GM23338 (cell line): Measurements from ENCODE around the gene SLC5A11. TPM values are rescaled to one million over a fixed set of nuclear protein-coding genes. Genes with fewer than 3 reads are reported as not detected.
"Not testable (repeated sequence)": the region's sequence is repeated elsewhere in the genome, so short reads cannot be mapped to it uniquely, and the experiment has no call there.

ENCODE experiments used
- ATAC-seq: fragments of 200-7000 bp; cut with Tn5 transposase; 3 replicates; pipeline ENCODE4 v1.9.1; 2020
- DNase-seq: peaks from one replicate; pipeline ENCODE4 v3.0.0-alpha.2; 2015; ENCODE audit warnings: low spot score
- H2AFZ ChIP-seq: fragments of 200-600 bp; sonication (generic); 2 replicates; pipeline ENCODE4 v1.8.0; 2016; ENCODE audit warnings: antibody characterized with exemption, mild to moderate bottlenecking, moderate library complexity
- H3F3A ChIP-seq: fragments of 200-600 bp; sonication (generic); replicated peaks from 2 replicates; pipeline ENCODE4 v1.8.0; 2017; ENCODE audit warnings: antibody characterized with exemption, mixed run types, low read depth
- H3K27ac ChIP-seq: fragments of 200-600 bp; sonication (generic); 2 replicates; pipeline ENCODE4 v1.6.1; 2016; ENCODE audit warnings: low read depth
- H3K27me3 ChIP-seq: fragments of 200-600 bp; sonication (generic); 2 replicates; pipeline ENCODE4 v1.8.0; 2016; ENCODE audit warnings: mild to moderate bottlenecking, mixed run types, moderate library complexity; ENCODE audit not compliant: insufficient read depth
- H3K36me3 ChIP-seq: fragments of 200-600 bp; sonication (generic); 2 replicates; pipeline ENCODE4 v1.8.0; 2016; ENCODE audit warnings: mild to moderate bottlenecking; ENCODE audit not compliant: insufficient read depth
- H3K4me1 ChIP-seq: fragments of 200-600 bp; sonication (generic); 2 replicates; pipeline ENCODE4 v1.8.0; 2016; ENCODE audit warnings: mild to moderate bottlenecking, moderate library complexity; ENCODE audit not compliant: insufficient read depth
- H3K4me2 ChIP-seq: fragments of 200-600 bp; sonication (generic); 2 replicates; pipeline ENCODE4 v1.7.1; 2017; ENCODE audit warnings: mixed run types
- H3K4me3 ChIP-seq: fragments of 200-600 bp; sonication (generic); 2 replicates; pipeline ENCODE4 v1.6.1; 2016; ENCODE audit warnings: mixed run types
- H3K79me2 ChIP-seq: fragments of 200-600 bp; sonication (generic); replicated peaks from 2 replicates; pipeline ENCODE4 v1.8.0; 2017; ENCODE audit warnings: mild to moderate bottlenecking; ENCODE audit not compliant: insufficient read depth
- H3K9me2 ChIP-seq: fragments of 200-600 bp; sonication (generic); 2 replicates; pipeline ENCODE4 v1.8.0; 2017; ENCODE audit not compliant: insufficient read depth
- H4K20me1 ChIP-seq: fragments of 200-600 bp; sonication (generic); replicated peaks from 2 replicates; pipeline ENCODE4 v1.8.0; 2017; ENCODE audit warnings: mild to moderate bottlenecking; ENCODE audit not compliant: insufficient read depth
- H3K27ac Mint-ChIP-seq: 2 replicates; pipeline ENCODE4 v1.8.0; 2020; ENCODE audit warnings: inconsistent platforms, mild to moderate bottlenecking, moderate library complexity, mixed read lengths
- H3K27me3 Mint-ChIP-seq: 3 replicates; pipeline ENCODE4 v1.8.0; 2022; ENCODE audit warnings: low read depth, mild to moderate bottlenecking, moderate library complexity, mixed read lengths, inconsistent platforms; ENCODE audit not compliant: insufficient read depth, poor library complexity
- H3K36me3 Mint-ChIP-seq: 3 replicates; pipeline ENCODE4 v1.8.0; 2021; ENCODE audit warnings: low read depth, mild to moderate bottlenecking, inconsistent platforms, moderate library complexity, mixed read lengths
- H3K4me1 Mint-ChIP-seq: 3 replicates; pipeline ENCODE4 v1.8.0; 2020; ENCODE audit warnings: mild to moderate bottlenecking, inconsistent platforms, mixed read lengths
- H3K4me3 Mint-ChIP-seq: 3 replicates; pipeline ENCODE4 v1.8.0; 2021; ENCODE audit warnings: moderate library complexity, mild to moderate bottlenecking, inconsistent platforms, mixed read lengths
- H3K9me3 Mint-ChIP-seq: 3 replicates; pipeline ENCODE4 v1.8.0; 2020; ENCODE audit warnings: moderate library complexity, mild to moderate bottlenecking, inconsistent platforms, mixed read lengths
- EZH2 ChIP-seq: fragments of 200-600 bp; sonication (generic); IDR thresholded peaks from one replicate; pipeline ENCODE4 v1.8.0; 2017; ENCODE audit warnings: antibody characterized with exemption, mild to moderate bottlenecking, low read depth; ENCODE audit not compliant: unreplicated experiment
- NANOG ChIP-seq: IDR thresholded peaks from 2 replicates; pipeline ENCODE4 v1.6.1; 2016; ENCODE audit warnings: antibody characterized with exemption, borderline replicate concordance
- polyA plus RNA-seq: library from polyadenylated mRNA; unstranded; fragments of >200 nt; fragmentation: Nextera tagmentation; extraction: Ambion mirVana; gene quantifications from 2 replicates; pipeline ENCODE4 v1.2.1, GENCODE V29; 2016
- total RNA-seq: library from RNA; depleted of rRNA; stranded (reverse); fragments of >200 nt; shearing (Covaris generic); gene quantifications from 2 replicates; pipeline ENCODE4 v1.2.3, GENCODE V29; 2014
- TF ChIP-seq, protein P1 (sequence below): IDR thresholded peaks from one replicate; pipeline ENCODE4 v1.6.1; 2018; ENCODE audit warnings: antibody characterized with exemption; ENCODE audit not compliant: unreplicated experiment
- TF ChIP-seq, protein P2 (sequence below): fragments of 250-450 bp; sonication (Bioruptor Pico); IDR thresholded peaks from 2 replicates; pipeline ENCODE4 v1.5.0; 2020; ENCODE audit warnings: mild to moderate bottlenecking, moderate library complexity
- TF ChIP-seq, protein P3 (sequence below): IDR thresholded peaks from 2 replicates; pipeline ENCODE4 v1.6.1; 2016; ENCODE audit warnings: antibody characterized with exemption

SLC5A11 gene
- total and polyA plus RNA-seq, 2 experiments from 2014 or later = 0.07 TPM; not detected in 1

DNA sequence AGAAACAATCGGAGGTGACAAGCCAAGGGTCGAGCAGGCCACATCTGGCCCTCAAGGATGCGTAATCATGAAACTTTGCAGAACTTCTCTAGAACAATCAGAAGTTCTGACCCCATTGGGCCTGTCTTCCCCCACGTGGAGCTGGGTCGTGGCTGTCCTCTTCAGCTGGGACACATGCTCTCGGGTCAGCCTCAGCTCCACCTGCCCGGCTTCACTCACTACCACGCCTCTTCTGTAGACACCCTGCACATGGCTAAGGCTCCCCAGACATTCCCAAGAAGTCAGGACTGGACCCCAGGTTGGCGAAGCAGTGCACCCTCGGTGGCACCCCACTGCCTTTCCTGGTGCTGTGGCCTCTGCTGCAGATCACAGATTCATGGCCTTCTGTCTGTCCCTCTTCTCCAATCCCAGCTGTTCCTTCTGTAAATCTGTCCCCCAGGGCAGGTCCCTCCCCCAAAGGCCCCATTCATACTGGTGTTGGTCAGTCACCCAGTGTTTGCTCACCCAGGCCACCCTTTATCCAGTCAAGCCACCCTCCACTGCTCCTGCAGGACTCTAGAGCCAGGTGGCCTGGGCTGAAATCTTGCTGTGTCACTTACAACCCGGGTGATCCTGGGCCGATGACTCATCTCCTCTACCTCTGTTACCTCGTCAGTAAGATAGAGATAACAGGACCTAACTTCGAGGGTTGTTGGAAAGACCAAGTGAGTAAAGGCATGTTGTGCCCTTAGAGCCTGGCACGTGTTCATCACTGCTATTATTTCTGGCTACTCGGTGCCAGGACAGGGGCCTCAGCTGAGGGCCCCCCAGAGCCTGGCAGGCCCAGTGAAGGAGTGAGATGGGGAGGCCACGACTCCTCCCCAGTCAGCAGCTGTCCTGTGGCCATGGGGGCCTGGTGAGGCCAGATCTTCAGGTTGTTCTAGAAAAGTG is 1.4 kb upstream of the SLC5A11 start:
- H3K4me1 Mint-ChIP-seq = no peaks in the 10 kb centered on the region
- Histone ChIP-seq H4K20me1 (no peaks in the 10 kb centered on the region), H3K27me3 (no peaks in the 10 kb centered on the region), H2AFZ (no peak overlapping the region), H3K27ac (no peak overlapping the region), H3K36me3 (no peaks in the 10 kb centered on the region), H3K9me2 (no peaks in the 10 kb centered on the region), H3K4me3 (no peak overlapping the region), H3F3A (no peaks in the 10 kb centered on the region), H3K4me2 (no peak overlapping the region), H3K4me1 (no peaks in the 10 kb centered on the region), H3K79me2 (no peaks in the 10 kb centered on the region)
- no peak for ATAC-seq
- peak overlapping the region; percentile 97 for H3K27ac Mint-ChIP-seq
- TF ChIP-seq, protein P1, sequence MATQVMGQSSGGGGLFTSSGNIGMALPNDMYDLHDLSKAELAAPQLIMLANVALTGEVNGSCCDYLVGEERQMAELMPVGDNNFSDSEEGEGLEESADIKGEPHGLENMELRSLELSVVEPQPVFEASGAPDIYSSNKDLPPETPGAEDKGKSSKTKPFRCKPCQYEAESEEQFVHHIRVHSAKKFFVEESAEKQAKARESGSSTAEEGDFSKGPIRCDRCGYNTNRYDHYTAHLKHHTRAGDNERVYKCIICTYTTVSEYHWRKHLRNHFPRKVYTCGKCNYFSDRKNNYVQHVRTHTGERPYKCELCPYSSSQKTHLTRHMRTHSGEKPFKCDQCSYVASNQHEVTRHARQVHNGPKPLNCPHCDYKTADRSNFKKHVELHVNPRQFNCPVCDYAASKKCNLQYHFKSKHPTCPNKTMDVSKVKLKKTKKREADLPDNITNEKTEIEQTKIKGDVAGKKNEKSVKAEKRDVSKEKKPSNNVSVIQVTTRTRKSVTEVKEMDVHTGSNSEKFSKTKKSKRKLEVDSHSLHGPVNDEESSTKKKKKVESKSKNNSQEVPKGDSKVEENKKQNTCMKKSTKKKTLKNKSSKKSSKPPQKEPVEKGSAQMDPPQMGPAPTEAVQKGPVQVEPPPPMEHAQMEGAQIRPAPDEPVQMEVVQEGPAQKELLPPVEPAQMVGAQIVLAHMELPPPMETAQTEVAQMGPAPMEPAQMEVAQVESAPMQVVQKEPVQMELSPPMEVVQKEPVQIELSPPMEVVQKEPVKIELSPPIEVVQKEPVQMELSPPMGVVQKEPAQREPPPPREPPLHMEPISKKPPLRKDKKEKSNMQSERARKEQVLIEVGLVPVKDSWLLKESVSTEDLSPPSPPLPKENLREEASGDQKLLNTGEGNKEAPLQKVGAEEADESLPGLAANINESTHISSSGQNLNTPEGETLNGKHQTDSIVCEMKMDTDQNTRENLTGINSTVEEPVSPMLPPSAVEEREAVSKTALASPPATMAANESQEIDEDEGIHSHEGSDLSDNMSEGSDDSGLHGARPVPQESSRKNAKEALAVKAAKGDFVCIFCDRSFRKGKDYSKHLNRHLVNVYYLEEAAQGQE = no peak
- TF ChIP-seq, protein P2, sequence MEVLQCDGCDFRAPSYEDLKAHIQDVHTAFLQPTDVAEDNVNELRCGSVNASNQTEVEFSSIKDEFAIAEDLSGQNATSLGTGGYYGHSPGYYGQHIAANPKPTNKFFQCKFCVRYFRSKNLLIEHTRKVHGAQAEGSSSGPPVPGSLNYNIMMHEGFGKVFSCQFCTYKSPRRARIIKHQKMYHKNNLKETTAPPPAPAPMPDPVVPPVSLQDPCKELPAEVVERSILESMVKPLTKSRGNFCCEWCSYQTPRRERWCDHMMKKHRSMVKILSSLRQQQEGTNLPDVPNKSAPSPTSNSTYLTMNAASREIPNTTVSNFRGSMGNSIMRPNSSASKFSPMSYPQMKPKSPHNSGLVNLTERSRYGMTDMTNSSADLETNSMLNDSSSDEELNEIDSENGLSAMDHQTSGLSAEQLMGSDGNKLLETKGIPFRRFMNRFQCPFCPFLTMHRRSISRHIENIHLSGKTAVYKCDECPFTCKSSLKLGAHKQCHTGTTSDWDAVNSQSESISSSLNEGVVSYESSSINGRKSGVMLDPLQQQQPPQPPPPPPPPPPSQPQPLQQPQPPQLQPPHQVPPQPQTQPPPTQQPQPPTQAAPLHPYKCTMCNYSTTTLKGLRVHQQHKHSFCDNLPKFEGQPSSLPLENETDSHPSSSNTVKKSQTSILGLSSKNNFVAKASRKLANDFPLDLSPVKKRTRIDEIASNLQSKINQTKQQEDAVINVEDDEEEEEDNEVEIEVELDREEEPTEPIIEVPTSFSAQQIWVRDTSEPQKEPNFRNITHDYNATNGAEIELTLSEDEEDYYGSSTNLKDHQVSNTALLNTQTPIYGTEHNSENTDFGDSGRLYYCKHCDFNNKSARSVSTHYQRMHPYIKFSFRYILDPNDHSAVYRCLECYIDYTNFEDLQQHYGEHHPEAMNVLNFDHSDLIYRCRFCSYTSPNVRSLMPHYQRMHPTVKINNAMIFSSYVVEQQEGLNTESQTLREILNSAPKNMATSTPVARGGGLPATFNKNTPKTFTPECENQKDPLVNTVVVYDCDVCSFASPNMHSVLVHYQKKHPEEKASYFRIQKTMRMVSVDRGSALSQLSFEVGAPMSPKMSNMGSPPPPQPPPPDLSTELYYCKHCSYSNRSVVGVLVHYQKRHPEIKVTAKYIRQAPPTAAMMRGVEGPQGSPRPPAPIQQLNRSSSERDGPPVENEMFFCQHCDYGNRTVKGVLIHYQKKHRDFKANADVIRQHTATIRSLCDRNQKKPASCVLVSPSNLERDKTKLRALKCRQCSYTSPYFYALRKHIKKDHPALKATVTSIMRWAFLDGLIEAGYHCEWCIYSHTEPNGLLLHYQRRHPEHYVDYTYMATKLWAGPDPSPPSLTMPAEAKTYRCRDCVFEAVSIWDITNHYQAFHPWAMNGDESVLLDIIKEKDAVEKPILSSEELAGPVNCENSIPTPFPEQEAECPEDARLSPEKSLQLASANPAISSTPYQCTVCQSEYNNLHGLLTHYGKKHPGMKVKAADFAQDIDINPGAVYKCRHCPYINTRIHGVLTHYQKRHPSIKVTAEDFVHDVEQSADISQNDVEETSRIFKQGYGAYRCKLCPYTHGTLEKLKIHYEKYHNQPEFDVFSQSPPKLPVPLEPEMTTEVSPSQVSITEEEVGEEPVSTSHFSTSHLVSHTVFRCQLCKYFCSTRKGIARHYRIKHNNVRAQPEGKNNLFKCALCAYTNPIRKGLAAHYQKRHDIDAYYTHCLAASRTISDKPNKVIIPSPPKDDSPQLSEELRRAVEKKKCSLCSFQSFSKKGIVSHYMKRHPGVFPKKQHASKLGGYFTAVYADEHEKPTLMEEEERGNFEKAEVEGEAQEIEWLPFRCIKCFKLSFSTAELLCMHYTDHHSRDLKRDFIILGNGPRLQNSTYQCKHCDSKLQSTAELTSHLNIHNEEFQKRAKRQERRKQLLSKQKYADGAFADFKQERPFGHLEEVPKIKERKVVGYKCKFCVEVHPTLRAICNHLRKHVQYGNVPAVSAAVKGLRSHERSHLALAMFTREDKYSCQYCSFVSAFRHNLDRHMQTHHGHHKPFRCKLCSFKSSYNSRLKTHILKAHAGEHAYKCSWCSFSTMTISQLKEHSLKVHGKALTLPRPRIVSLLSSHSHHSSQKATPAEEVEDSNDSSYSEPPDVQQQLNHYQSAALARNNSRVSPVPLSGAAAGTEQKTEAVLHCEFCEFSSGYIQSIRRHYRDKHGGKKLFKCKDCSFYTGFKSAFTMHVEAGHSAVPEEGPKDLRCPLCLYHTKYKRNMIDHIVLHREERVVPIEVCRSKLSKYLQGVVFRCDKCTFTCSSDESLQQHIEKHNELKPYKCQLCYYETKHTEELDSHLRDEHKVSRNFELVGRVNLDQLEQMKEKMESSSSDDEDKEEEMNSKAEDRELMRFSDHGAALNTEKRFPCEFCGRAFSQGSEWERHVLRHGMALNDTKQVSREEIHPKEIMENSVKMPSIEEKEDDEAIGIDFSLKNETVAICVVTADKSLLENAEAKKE = no peak
- TF ChIP-seq, protein P3, sequence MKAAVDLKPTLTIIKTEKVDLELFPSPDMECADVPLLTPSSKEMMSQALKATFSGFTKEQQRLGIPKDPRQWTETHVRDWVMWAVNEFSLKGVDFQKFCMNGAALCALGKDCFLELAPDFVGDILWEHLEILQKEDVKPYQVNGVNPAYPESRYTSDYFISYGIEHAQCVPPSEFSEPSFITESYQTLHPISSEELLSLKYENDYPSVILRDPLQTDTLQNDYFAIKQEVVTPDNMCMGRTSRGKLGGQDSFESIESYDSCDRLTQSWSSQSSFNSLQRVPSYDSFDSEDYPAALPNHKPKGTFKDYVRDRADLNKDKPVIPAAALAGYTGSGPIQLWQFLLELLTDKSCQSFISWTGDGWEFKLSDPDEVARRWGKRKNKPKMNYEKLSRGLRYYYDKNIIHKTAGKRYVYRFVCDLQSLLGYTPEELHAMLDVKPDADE = no peak
- TF ChIP-seq NANOG (no peak), EZH2 (no peak)
- no peak for DNase-seq
- no peaks in the 10 kb centered on the region for H3K36me3 Mint-ChIP-seq
- no peak overlapping the region for H3K4me3 Mint-ChIP-seq
- H3K27me3 Mint-ChIP-seq = peaks cover 8% of the 10 kb centered on the region
- no peaks in the 10 kb centered on the region for H3K9me3 Mint-ChIP-seq

DNA sequence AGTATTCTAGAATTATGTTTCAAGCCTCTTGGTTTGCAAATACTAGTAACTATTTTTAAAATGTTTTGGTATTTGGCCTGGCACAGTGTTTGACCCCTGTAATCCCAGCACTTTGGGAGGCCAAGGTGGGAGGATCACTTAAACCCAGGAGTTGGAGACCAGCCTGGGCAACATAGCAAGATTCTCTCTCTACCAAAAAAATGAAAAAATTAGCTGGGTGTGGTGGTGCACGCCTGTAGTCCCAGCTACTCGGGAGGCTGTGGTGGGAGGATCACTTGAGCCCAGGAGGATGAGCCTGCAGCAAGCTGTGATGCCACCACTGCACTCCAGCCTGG is 765 bp upstream of the SLC5A11 start:
- H3K36me3 ChIP-seq, H3K27ac Mint-ChIP-seq, DNase-seq, H3K27me3 ChIP-seq, H3K4me1 ChIP-seq, H3K27ac ChIP-seq, H3K4me3 ChIP-seq, H3K4me2 ChIP-seq, H3K36me3 Mint-ChIP-seq, H3K4me1 Mint-ChIP-seq, H2AFZ ChIP-seq, H3K9me2 ChIP-seq, H3K27me3 Mint-ChIP-seq, H3F3A ChIP-seq, ATAC-seq, H3K79me2 ChIP-seq, H4K20me1 ChIP-seq, H3K4me3 Mint-ChIP-seq, H3K9me3 Mint-ChIP-seq: not testable (repeated sequence)
